ENCODE measurements around the gene PGAP6. TPM values are rescaled to one million over a fixed set of nuclear protein-coding genes. Genes with fewer than 3 reads are reported as not detected.
A peak's percentile ranks its signal among the peaks of the same experiment; 100 is the strongest.

Gene PGAP6
- total and polyA plus RNA-seq, 9 of the 15 experiments (the other 6 are each of a cell fraction or from before 2014, with no cell fraction given) = 0.45 to 50.2 (median 39.3) TPM

DNA sequence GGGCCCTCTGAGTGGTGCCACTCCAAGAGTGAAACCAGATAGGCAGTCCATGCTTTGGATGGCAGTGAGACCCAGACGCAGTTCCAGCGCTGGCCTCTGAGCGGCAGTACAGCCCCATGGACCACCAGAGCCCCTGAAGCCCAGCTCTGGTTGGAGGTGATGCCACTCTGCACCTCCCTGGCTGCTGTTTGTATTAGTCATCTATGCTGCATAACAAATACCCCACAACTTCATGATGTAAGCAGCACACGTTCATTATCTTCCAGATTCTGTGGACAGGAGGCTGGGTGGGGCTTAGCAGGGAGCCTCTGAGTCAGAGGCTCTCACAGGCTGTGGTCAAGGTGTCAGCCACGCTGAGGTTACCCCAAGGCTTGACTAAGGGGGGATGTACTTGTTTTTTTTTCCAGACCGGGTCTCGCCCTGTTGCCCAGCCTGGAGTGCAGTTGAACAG, 10.1 kb upstream of the PGAP6 start (continued):
- TF ChIP-seq JUND (IDR thresholded peaks at IDR 0.05; ENCODE audit: borderline replicate concordance, low read depth, low read length) (peak; percentile 34; the same call in 1 of the 2 replicates), JUND (tag; IDR thresholded peaks at IDR 0.05; ENCODE audit: borderline replicate concordance, low read depth, low read length) (no peak), DDX20 (tag; IDR thresholded peaks at IDR 0.05; ENCODE audit: low read depth) (no peak), CBX1 (IDR thresholded peaks at IDR 0.05; ENCODE audit: low read depth) (peak; percentile 98), MAZ (CRISPR knock-in tag; conservative IDR thresholded peaks at IDR 0.05 in 1 of 2, IDR thresholded peaks at IDR 0.05 in 1 of 2) (peak in 1 of 2 experiments; percentile 38; a peak in 1 of 4 replicates), CCAR2 (IDR thresholded peaks at IDR 0.05; ENCODE audit: low read depth, low read length) (no peak), MTA3 (IDR thresholded peaks at IDR 0.05; ENCODE audit: borderline replicate concordance) (0 out of 2 replicates have a peak, but pooled peaks have one; percentile 64), FOXJ3 (CRISPR knock-in tag; IDR thresholded peaks at IDR 0.05) (no peak), CC2D1A (IDR thresholded peaks at IDR 0.05) (peak; percentile 44; the same call in 1 of the 2 replicates), DPF2 (IDR thresholded peaks at IDR 0.05) (peak; percentile 51), PRPF4 (IDR thresholded peaks at IDR 0.05; ENCODE audit: insufficient read depth, low read depth, low read length, poor library complexity, severe bottlenecking) (no peak), SP1 (CRISPR knock-in tag; IDR thresholded peaks at IDR 0.05) (peak; percentile 63; the same call in 1 of the 2 replicates), SMARCC2 (IDR thresholded peaks at IDR 0.05; ENCODE audit: low read depth) (no peak), EP400 (IDR thresholded peaks at IDR 0.05) (peak; percentile 42)
- TF ChIP-seq, protein P1, sequence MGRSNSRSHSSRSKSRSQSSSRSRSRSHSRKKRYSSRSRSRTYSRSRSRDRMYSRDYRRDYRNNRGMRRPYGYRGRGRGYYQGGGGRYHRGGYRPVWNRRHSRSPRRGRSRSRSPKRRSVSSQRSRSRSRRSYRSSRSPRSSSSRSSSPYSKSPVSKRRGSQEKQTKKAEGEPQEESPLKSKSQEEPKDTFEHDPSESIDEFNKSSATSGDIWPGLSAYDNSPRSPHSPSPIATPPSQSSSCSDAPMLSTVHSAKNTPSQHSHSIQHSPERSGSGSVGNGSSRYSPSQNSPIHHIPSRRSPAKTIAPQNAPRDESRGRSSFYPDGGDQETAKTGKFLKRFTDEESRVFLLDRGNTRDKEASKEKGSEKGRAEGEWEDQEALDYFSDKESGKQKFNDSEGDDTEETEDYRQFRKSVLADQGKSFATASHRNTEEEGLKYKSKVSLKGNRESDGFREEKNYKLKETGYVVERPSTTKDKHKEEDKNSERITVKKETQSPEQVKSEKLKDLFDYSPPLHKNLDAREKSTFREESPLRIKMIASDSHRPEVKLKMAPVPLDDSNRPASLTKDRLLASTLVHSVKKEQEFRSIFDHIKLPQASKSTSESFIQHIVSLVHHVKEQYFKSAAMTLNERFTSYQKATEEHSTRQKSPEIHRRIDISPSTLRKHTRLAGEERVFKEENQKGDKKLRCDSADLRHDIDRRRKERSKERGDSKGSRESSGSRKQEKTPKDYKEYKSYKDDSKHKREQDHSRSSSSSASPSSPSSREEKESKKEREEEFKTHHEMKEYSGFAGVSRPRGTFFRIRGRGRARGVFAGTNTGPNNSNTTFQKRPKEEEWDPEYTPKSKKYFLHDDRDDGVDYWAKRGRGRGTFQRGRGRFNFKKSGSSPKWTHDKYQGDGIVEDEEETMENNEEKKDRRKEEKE (IDR thresholded peaks at IDR 0.05; ENCODE audit: borderline replicate concordance in 1 of 2, control insufficient read depth in 1 of 2, low read depth in 2 of 2, low read length in 1 of 2) = peak in 1 of 2 experiments; percentile 32; a peak in 1 of 4 replicates
- TF ChIP-seq, protein P2, sequence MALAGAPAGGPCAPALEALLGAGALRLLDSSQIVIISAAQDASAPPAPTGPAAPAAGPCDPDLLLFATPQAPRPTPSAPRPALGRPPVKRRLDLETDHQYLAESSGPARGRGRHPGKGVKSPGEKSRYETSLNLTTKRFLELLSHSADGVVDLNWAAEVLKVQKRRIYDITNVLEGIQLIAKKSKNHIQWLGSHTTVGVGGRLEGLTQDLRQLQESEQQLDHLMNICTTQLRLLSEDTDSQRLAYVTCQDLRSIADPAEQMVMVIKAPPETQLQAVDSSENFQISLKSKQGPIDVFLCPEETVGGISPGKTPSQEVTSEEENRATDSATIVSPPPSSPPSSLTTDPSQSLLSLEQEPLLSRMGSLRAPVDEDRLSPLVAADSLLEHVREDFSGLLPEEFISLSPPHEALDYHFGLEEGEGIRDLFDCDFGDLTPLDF (CRISPR knock-in tag; IDR thresholded peaks at IDR 0.05) = no peak
- TF ChIP-seq, protein P3, sequence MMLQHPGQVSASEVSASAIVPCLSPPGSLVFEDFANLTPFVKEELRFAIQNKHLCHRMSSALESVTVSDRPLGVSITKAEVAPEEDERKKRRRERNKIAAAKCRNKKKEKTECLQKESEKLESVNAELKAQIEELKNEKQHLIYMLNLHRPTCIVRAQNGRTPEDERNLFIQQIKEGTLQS (IDR thresholded peaks at IDR 0.05) = peak; percentile 71
- TF ChIP-seq, protein P3 (CRISPR knock-in tag; conservative IDR thresholded peaks at IDR 0.05) = no peak
- TF ChIP-seq, protein P4, sequence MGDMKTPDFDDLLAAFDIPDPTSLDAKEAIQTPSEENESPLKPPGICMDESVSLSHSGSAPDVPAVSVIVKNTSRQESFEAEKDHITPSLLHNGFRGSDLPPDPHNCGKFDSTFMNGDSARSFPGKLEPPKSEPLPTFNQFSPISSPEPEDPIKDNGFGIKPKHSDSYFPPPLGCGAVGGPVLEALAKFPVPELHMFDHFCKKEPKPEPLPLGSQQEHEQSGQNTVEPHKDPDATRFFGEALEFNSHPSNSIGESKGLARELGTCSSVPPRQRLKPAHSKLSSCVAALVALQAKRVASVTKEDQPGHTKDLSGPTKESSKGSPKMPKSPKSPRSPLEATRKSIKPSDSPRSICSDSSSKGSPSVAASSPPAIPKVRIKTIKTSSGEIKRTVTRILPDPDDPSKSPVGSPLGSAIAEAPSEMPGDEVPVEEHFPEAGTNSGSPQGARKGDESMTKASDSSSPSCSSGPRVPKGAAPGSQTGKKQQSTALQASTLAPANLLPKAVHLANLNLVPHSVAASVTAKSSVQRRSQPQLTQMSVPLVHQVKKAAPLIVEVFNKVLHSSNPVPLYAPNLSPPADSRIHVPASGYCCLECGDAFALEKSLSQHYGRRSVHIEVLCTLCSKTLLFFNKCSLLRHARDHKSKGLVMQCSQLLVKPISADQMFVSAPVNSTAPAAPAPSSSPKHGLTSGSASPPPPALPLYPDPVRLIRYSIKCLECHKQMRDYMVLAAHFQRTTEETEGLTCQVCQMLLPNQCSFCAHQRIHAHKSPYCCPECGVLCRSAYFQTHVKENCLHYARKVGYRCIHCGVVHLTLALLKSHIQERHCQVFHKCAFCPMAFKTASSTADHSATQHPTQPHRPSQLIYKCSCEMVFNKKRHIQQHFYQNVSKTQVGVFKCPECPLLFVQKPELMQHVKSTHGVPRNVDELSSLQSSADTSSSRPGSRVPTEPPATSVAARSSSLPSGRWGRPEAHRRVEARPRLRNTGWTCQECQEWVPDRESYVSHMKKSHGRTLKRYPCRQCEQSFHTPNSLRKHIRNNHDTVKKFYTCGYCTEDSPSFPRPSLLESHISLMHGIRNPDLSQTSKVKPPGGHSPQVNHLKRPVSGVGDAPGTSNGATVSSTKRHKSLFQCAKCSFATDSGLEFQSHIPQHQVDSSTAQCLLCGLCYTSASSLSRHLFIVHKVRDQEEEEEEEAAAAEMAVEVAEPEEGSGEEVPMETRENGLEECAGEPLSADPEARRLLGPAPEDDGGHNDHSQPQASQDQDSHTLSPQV (IDR thresholded peaks at IDR 0.05) = no peak

Measured in K562 (cell line).